CD4-positive, alpha-beta T cell treated with Interleukin-2 at 100 ng/mL for 4 hours (primary cell): ENCODE measurements around the gene ALG9.

Source experiments
- DNase-seq: peaks from one replicate; pipeline ENCODE4 v3.0.0-alpha.2; 2020; ENCODE audit warnings: low spot score

The ALG9 gene

GRCh38 chr11:111765320-111765983 lies 105.9 kb downstream of the ALG9 start:
- DNase-seq, result no peak

DNA sequence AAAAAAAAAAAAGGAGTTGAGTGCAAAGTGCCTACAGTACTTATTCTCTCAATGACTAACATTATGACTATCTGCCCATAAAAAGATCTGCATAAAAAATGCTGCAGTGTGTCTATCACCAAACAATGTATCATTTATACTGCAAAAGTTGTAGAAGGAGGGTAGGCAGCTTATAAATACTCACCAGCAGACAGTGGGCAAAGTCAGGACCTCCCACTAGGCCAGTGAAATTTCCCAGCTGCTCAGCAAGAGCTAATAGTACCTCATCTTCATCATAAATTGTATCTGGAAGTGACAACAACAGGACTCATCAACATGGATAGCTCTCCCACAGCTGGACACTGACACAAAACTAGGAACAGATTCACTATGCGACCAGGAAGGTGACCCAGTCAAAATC lies 106.8 kb downstream of the ALG9 start:
- no peak for DNase-seq

GRCh38 chr11:111762981-111763643 lies 108.3 kb downstream of the ALG9 start:
- no peak for DNase-seq

GRCh38 chr11:111762526-111762925 lies 108.9 kb downstream of the ALG9 start:
- DNase-seq, result no peak

DNA sequence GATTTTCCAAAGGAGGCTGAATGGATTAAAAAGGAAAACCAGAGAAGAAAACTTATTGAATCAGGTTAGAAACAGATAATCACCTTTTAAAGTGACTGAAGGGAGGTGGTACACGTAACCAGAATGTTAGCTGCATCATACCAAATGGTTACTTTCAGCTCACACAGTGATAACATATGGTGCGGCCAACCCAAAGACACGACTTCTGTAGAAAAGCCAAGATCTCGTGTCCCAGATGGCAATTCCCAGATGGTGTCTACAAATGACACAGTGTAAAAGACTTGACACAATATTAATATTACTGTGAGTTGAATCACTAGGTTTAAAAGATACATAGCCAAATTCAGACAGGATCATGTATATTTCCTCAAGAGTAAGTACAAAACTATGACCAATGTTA lies 110.3 kb downstream of the ALG9 start:
- DNase-seq, result no peak

DNA sequence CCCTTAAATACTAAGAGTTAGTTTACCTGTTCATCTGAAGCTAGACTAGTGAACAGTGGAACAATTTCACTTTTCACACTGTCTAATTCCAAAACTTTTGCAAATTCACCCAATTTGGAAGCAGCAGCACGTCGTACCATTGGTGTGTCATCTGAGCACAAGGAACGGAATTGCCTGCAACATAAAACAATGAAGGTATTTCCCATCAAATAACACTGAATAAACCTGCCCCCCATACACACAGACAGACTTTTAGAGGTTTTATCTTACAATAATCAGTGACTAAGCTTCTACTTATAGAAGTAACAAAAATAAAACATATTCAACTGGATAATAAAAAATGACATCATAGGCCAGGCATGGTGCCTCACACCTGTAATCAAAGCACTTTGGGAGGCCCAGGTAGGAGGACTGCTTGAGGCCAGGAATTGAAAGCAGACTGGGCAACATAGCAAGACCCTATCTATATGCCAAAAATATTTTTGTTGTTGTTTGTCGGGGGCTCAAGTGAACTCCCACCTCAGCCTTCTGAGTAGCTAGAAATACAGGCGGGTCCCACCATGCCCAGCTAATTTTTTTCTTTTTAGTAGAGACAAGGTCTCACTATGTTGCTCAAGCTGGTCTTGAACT lies 111.5 kb downstream of the ALG9 start:
- DNase-seq, result no peak

GRCh38 chr11:111759376-111759775 lies 112.0 kb downstream of the ALG9 start:
- DNase-seq, result no peak

DNA sequence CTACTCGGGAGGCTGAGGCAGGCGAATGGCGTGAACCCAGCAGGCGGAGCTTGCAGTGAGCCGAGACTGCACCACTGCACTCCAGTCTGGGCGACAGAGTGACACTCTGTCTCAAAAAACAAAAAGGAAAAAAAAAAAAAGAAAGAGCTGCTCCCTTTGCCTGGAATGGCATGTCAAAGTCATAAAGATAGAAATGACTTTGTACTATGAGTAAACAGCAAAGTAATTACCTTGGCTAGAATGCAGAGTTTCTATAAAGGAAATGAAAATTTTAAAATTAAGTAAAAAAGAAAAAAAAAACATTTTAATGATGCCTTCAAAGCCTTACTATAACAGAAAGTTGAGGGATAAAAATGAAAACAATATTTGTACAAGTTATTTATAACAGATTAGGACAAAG lies 115.3 kb downstream of the ALG9 start:
- no peak for DNase-seq

DNA sequence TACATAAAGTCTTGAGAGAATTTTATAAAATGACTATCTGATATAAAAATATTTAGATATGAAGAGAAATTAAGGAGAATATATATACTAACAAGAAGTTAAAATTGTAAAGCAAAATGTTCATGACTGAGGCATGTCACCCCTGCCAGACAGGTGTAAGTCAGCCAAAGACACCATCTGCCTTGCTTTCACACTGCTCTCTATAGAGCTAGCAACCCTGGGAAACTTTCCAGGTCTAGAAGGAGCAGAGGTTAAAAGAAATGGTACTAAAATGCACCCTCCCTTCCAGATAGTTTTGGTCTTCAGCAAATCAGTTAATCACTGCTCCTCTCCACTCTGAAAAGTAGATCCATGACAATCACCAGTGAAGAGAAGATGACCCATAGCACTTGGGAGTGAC lies 121.7 kb downstream of the ALG9 start:
- no peak for DNase-seq

GRCh38 chr11:111748035-111748804 lies 123.2 kb downstream of the ALG9 start:
- DNase-seq, result no peak

DNA sequence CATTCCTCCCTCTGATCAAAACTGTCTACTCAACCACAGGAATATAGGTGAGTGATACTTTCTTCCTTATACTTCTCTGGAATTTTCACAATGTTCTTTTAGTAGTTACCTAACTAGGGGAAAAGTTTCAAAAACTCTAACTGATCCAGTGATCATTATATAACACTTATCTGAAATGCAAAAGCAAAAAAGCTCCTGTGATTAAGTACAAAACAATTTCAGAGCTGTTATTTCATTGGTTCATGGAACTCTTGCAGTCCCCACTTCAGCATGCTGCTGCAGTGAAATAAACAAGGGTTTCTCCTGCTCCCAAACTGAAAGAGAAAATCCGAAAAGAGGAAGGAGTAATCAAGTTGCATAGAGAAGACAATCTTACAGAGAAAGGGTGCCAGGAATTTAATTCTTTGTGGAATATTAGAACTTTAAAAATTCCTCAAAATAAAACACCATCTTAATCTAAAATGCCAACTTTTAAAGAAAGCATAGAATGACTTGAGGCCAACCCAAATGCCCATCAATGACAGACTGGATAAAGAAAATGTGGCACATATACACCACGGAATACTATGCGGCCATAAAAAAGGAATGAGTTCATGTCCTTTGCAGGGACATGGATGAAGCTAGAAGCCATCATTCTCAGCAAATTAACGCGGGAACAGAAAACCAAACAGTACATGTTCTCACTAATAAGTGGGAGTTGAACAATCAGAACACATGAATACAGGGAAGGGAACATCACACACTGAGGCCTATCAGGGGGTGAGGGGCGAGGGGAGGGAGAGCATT lies 125.5 kb downstream of the ALG9 start:
- no peak for DNase-seq

- no peak for DNase-seq
Observed at GRCh38 chr11:111743700-111744099, 127.7 kb downstream of the ALG9 start.

DNA sequence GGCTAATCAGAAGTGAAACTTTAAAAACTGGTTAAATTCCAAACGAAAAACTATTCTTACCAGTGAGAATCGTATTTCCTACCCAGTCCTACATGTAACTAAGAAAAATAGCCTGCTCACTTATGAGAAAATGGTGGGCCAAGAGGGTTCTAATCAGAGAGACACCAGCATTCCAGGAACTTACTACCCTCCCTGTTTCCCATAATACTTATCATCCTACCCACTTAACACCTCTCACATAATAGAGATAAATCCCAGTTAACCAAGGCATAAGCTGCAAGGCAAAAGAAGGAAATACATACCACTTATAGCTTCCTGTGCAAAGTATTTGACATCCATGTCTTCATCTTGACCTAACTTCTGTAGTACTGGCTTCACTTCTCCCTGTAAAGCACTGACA lies 129.6 kb downstream of the ALG9 start:
- no peak for DNase-seq

- DNase-seq, result no peak
Observed at GRCh38 chr11:111739299-111739698, 132.1 kb downstream of the ALG9 start.

DNA sequence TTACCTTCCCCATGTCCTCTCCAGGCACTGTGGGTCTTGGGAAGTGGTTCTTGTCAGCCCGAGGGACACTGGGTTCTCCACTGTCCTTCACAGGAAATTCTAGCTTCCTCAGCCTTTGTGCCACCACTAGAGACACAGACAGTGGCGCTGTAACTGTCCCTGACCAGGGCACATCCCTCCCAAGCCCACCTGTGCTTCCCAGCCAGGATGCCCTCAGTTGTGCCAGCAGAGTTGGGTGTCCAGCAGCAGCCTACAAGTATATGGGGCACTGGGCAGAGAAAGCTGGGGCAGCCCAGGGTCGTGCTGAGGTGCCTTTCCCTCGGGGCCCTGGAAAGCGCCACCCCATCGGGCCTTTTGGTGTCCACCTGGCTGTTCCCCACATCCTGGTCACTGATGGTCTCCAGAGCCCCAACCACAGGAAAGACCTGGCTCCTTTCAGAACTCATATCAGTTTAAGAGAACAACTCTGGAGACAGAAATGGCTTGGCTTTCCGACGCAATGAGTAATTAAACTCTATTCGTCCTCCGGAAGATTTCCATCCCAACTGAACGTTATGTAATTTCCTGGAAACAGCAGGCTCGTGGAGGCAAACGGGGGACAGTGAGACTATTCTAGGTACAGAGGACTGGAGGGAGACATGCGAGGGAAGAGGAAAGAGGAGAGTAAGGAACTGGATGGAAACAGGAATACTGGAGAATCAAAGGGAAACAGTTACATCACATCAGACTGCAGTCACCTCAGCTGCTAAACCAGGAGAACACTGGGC lies 133.8 kb downstream of the ALG9 start:
- no peak for DNase-seq

DNA sequence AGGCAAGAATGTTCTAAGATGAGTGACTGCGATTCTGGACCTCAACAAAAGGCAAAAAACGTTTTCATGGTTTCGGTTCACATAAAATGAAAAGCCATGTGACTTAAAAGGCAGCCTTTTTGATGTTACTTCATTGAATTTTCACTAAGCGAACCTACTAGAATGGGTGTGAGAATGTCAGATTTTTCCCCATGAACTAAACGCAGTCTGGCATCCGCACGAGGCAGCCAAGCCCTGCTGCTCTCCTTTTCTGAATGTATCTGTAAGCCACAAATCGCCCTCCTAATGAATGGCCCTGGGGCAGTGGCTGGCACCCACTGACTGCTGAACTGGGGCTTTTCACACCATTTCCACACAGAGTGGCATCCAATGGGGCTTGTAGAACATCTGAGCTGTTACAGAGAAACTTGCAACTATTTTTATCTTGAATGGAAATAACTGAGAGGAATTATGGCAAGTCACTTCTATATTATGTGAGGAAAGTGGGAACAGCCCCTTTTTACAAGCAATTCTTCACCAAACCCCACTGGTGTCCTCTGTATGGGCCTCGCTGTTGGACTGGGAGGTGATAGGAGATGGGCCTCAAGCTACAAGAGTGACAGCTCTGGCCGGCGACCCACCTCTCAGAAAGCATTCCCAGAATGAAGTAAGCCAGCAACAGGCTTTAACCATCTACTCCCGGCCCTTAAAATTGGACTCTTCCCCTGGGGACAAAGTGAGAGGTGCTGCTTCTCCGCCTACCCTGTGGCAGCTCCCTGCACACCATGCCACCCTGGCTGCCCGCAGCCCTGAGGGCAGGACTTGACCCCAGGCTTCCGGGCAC lies 134.5 kb downstream of the ALG9 start:
- DNase-seq, result no peak
